Uterus (tissue), 2 donors: ENCODE measurements around the gene SCGB3A1.

Source experiments
- CTCF ChIP-seq, 4 experiments: fragments of 200-600 bp in 2 of 4; fragments of 450-650 bp in 2 of 4; sonication (generic) in 2 of 4; IDR thresholded peaks; one replicate each; pipeline ENCODE4 v1.5.1; 2016 to 2019; ENCODE audit warnings: antibody characterized with exemption in 4 of 4, mild to moderate bottlenecking in 2 of 4, moderate library complexity in 1 of 4
- POLR2A ChIP-seq, 2 donors: fragments of 450-650 bp; IDR thresholded peaks; one replicate each; pipeline ENCODE4 v1.6.1; 2016; ENCODE audit warnings: antibody characterized with exemption in 2 of 2, mild to moderate bottlenecking in 1 of 2, moderate library complexity in 1 of 2

DNA sequence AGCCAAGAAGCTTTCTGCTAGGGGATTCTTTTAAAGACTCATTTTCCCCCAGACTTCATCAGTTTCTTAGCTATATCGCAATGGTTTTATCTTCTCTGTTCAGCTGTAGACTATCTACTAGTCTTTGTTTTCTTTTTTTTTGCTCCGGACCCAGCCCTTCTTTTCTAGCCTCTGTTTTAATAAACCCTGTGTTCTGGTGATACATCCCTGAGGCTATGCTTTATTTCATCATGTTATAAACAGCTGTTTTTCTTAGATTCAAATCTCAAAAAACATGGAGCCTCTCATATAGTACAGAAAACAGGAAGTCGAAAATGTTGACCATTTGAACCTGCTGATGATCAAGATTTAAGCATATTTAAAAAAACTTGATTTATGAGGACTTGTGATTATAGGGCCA is 37.8 kb downstream of the SCGB3A1 start:
- TF ChIP-seq CTCF (IDR thresholded peaks at IDR 0.05) (no peak), POLR2A (IDR thresholded peaks at IDR 0.05) (no peak)
